Ovary (tissue), 3 donors: ENCODE data around the gene CSTPP1.
"Not testable (repeated sequence)": the region's sequence is repeated elsewhere in the genome, so short reads cannot be mapped to it uniquely, and the experiment has no call there.

Experiments used
- CTCF ChIP-seq, 3 donors: fragments of 450-650 bp in 2 of 3; fragments of 200-600 bp in 1 of 3; IDR thresholded peaks; one replicate each; pipeline versions ENCODE4 v1.5.1 to v1.8.0; 2016 to 2022; ENCODE audit warnings: antibody characterized with exemption in 3 of 3, mild to moderate bottlenecking in 1 of 3
- POLR2A ChIP-seq: fragments of 450-650 bp; IDR thresholded peaks from one replicate; pipeline ENCODE4 v1.6.1; 2017; ENCODE audit warnings: antibody characterized with exemption, mild to moderate bottlenecking, moderate library complexity
- donor health status: DM: no; HTN: no; CAD: no.

GRCh38 chr11:47096871-47097270 is 160.3 kb downstream of the CSTPP1 start:
- not testable (repeated sequence) for TF ChIP-seq CTCF (IDR thresholded peaks at IDR 0.05); POLR2A
